Fibroblast of skin of left quadriceps (primary cell): ENCODE measurements around the gene SORCS2.

Experiments
- DNase-seq, 2 experiments: peaks; one replicate each; pipeline ENCODE4 v3.0.0-alpha.2; 2013; ENCODE audit warnings: low read depth in 2 of 2

Gene SORCS2

DNA sequence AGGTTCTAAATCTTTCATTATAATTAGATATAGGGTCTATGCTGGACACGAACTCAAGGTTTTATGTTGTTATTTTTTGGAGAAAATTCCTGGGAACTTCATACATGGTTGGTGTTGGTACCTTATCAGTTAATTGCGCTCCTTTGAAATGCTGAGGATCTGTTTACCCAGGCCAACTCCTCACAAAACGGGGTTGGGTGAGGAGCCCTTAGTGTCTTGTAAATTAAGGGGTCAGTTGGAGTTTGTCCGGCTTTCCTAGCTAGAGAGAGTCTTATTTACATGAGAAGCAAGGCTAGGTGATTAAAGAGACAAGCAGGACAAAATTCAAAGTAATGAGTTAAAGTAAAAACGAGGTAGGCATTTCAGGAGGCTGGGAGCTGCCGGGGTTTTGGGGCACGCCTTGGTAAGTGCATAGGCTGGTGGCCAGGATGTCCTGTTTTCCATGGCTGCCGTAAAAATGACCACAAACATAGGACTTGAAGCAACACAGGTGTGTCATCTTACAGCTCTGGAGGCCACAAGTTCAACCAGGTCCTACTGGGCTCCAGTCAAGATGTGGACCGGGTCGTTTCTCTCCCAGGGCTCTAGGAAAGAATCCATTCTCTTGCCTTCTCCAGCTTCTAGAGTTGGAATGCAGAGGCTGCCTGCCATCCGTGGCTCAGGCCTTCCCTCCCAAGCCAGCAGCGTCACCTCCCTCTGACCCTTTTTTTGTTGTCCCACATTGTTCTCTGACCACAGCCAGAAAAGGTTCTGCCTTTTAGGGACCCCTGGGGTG, 222.6 kb downstream of the SORCS2 start:
- DNase-seq, result no peak

- DNase-seq, result no peak
Observed at GRCh38 chr4:7415927-7416686, 223.8 kb downstream of the SORCS2 start.

DNA sequence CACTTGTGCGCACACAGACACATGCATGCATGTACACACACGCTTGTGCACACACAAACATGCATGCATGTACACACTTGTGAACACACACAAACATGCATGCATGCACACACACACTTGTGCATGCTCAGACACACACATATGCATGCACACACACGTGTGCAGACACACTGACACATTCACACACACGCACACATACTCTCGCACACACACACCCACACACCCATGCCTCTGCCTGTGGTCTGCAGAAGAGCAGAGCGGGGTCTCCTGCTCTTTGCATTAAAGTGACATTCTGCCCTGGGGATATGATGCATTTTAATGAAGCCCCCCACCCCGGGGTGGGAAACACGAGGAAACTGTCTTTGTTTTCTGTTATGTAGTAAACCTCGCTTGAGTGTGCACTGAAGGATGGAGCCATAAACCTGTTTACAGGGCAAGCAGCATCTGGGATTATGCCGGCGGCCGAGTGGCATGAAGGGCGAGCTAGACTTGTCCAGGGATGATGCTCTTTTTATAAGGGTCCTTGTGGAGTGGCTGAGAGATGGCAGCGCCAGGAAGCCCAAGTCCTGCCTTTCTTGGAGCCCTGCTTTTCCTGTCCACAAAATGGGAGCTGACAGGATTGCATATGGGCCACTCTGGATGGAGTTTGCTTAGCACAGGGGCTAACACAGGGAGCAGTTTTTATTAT, 224.6 kb downstream of the SORCS2 start:
- DNase-seq, result no peak

GRCh38 chr4:7417639-7418038, 225.3 kb downstream of the SORCS2 start:
- DNase-seq, result no peak

- no peak for DNase-seq
Observed at GRCh38 chr4:7418131-7418943, 226.0 kb downstream of the SORCS2 start.

GRCh38 chr4:7419961-7420660, 227.8 kb downstream of the SORCS2 start:
- no peak for DNase-seq

GRCh38 chr4:7420661-7421040, 228.3 kb downstream of the SORCS2 start:
- no peak for DNase-seq

GRCh38 chr4:7421356-7422150, 229.2 kb downstream of the SORCS2 start:
- DNase-seq, result no peak

GRCh38 chr4:7422151-7422897, 230.0 kb downstream of the SORCS2 start:
- DNase-seq, result no peak

DNA sequence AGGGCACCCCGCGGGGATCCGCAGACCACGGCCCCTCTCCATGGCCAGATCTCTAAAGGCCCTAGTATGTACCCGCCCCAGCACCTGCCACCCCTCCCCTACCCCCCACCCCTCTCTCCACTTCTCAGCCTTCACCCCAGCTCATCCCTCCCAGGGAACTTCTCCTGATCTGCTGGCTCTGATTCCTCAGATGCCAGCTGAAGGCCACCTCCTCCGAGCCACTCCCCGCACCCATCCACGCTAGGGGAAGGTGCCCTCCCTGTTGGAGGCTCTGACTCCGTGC, 230.5 kb downstream of the SORCS2 start:
- DNase-seq, result no peak

DNA sequence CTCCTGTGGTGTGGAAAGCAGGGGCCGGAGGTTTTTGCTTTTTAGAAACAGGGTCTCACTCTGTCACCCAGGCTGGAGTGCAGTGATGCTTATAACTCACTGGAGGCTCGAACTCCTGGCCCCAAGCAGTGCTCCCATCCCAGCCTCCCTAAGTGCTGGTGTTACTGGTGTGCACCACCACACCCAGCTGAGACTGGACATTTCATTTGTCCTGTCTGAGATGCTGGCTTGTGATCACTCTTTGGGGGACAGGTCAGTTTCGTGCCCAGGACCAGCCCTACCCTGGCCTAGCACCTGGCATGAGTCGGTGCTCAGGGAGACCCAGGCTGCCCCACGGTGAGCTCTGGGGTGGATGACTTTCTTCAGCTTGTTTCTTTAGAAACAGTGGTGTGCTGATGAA, 231.1 kb downstream of the SORCS2 start:
- no peak for DNase-seq

GRCh38 chr4:7423801-7424552, 231.6 kb downstream of the SORCS2 start:
- DNase-seq, result no peak

DNA sequence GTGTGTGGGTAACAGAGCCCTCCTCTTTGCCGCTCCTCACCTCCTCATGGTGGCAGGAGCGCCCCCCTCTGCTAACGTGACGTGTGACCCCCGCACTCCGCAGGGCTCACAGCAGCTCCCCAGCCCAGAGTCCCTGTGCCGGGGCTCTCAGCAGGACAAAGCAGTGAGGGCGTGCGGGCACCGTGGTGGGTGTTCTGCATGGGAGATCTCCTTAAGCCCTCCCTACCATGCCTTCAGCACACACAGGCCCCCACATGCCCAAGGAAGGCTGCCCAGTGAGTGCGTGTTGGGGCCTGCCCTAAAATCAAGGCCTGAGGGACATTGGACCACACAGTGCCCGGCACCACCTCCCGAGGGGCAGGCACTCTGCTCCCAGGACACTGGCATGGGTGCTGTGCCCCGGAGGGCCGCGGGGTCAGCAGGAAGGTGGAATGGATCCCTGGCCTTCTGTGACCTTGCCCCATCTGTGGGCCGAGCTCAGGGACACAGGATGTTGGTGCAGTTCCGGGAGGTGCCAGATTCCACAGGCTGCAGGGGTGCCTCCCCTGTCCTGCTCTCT, 232.3 kb downstream of the SORCS2 start:
- DNase-seq, result no peak

DNA sequence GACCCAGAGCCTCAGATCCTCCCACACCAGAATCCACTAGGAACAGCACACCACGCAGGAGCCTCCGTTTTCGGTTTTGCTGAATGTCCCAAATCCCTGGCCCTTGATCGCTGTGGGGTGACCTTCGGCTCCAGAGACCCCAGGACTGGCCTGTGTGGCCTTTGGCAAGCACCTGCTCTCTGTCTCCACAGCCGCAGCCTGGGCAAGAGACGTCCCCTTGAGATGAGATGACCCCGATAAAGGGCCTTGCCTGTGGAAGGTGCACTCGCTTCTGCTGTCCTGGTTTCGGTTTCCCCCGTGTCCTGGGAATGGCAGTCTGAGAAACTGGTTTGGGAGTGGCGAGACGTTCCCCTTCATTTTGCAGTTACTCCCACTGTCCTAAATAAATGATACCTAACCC, 232.8 kb downstream of the SORCS2 start:
- DNase-seq, result no peak

DNA sequence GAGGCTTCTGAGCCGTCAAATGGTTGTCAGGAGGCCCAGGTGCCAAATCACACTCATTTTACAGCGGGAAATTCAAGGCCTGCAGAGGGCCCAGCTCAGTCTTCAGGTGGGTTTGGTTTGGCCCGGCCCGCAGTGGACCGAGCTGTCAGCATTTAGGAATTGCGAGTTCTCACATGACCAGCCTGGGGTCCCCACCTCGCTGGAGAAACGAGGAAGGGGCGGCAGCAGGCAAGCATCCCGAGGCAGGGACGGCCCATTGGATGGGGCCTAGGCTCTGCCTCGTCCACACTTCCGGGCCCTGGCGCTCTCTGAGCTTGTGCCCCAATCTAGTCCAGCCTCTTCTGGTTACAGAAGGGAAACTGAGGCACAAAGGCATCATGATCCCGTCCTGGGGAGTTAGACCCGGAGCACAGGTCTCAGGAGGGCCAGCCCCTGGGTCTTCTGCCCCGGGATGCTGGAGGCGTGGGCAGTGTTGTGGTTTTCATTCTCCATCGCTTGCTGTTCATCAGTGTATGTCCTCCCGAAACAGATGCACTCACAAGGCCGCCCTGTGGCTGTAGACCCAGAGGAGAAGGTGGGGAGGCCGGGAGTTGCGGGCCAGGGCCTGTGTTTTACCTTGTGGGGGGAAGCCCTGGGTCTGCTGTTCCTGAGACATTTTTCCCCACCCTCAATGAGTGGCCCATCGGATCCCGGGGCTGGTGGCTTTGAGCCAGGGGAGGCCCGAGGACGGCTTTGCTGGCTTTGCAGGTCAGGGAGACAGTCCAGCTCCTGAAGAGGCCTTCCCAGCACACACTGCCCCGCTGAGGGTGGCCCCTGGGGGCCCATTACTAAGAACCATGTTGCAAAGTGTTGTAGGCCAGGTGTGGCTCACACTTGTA, 233.5 kb downstream of the SORCS2 start:
- no peak for DNase-seq

GRCh38 chr4:7426525-7427171, 234.3 kb downstream of the SORCS2 start:
- DNase-seq, result no peak

DNA sequence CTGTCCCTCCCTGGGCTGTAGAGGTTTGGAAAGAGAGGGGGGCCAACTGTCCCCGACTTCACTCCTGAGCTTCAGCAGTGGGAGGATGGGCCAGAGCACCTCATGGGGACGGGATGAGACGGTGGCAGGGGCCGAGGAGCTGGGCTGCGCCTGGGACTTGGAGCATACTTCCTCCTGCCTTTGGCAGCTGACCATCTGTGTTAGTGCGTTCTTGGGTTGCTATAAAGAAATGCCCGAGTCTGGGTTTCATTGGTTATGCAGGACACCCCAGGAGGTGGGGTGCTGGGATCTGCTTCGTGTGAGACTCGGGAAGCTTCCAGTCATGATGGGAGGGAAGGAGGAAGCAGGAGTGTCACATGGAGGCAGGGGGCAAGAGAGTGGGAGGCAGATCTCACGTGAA, 235.0 kb downstream of the SORCS2 start:
- no peak for DNase-seq
